ENCODE data around the gene MKLN1.

MKLN1 gene

GRCh38 chr7:131354390-131354789 lies 26.7 kb downstream of the MKLN1 start:
- DNase-seq (ENCODE audit: low read depth in 2 of 2): no peak

GRCh38 chr7:131355917-131356777 lies 28.5 kb downstream of the MKLN1 start:
- DNase-seq (ENCODE audit: low read depth in 2 of 2): no peak

GRCh38 chr7:131357282-131357880 lies 29.7 kb downstream of the MKLN1 start:
- no peak for DNase-seq (ENCODE audit: low read depth in 2 of 2)

GRCh38 chr7:131358636-131359035 lies 31.0 kb downstream of the MKLN1 start:
- DNase-seq (ENCODE audit: low read depth in 2 of 2): no peak

- DNase-seq (ENCODE audit: low read depth in 2 of 2): no peak
Measured at GRCh38 chr7:131359136-131359776, 31.6 kb downstream of the MKLN1 start.

GRCh38 chr7:131363719-131364118 lies 36.0 kb downstream of the MKLN1 start:
- no peak for DNase-seq (ENCODE audit: low read depth in 2 of 2)

GRCh38 chr7:131364767-131365344 lies 37.2 kb downstream of the MKLN1 start:
- no peak for DNase-seq (ENCODE audit: low read depth in 2 of 2)

- DNase-seq (ENCODE audit: low read depth in 2 of 2): no peak
Measured at GRCh38 chr7:131365838-131366237, 38.2 kb downstream of the MKLN1 start.

- DNase-seq (ENCODE audit: low read depth in 2 of 2): no peak
Measured at GRCh38 chr7:131369354-131369753, 41.7 kb downstream of the MKLN1 start.

GRCh38 chr7:131370523-131370968 lies 42.9 kb downstream of the MKLN1 start:
- DNase-seq (ENCODE audit: low read depth in 2 of 2): no peak

- no peak for DNase-seq (ENCODE audit: low read depth in 2 of 2)
Measured at GRCh38 chr7:131371411-131371810, 43.7 kb downstream of the MKLN1 start.

- DNase-seq (ENCODE audit: low read depth in 2 of 2): no peak
Measured at GRCh38 chr7:131372554-131372953, 44.9 kb downstream of the MKLN1 start.

GRCh38 chr7:131374821-131375220 lies 47.1 kb downstream of the MKLN1 start:
- no peak for DNase-seq (ENCODE audit: low read depth in 2 of 2)

GRCh38 chr7:131381069-131381838 lies 53.6 kb downstream of the MKLN1 start:
- DNase-seq (ENCODE audit: low read depth in 2 of 2): no peak

- DNase-seq (ENCODE audit: low read depth in 2 of 2): no peak
Measured at GRCh38 chr7:131383417-131384285, 56.0 kb downstream of the MKLN1 start.

GRCh38 chr7:131384286-131384635 lies 56.6 kb downstream of the MKLN1 start:
- no peak for DNase-seq (ENCODE audit: low read depth in 2 of 2)

- DNase-seq (ENCODE audit: low read depth in 2 of 2): no peak
Measured at GRCh38 chr7:131385039-131385605, 57.4 kb downstream of the MKLN1 start.

GRCh38 chr7:131388126-131388525 lies 60.5 kb downstream of the MKLN1 start:
- DNase-seq (ENCODE audit: low read depth in 2 of 2): no peak

- DNase-seq (ENCODE audit: low read depth in 2 of 2): no peak
Measured at GRCh38 chr7:131390275-131390674, 62.6 kb downstream of the MKLN1 start.

- no peak for DNase-seq (ENCODE audit: low read depth in 2 of 2)
Measured at GRCh38 chr7:131391145-131391544, 63.5 kb downstream of the MKLN1 start.

All from stimulated activated CD4-positive, alpha-beta T cell treated with anti-CD3 and anti-CD28 coated beads, Interleukin-15, amount 100 ng/mL, for 48 hours (primary cell).